ENCODE results near the gene CBX1.

Gene CBX1

GRCh38 chr17:48030531-48030930 is 70.7 kb downstream of the CBX1 start:
- Histone ChIP-seq H3K27me3 (peaks cover 98% of the 10 kb centered on the region), H3K4me3 (ENCODE audit: low read depth in 1 of 2, low read length in 1 of 2) (no peak overlapping the region), H3K4me1 (ENCODE audit: control insufficient read depth in 1 of 2, insufficient read depth in 1 of 2, low read depth in 1 of 2, low read length in 1 of 2) (peaks cover 8 to 10% of the 10 kb centered on the region in 2 experiments), H3K9me3 (no peaks in the 10 kb centered on the region), H3K36me3 (no peaks in the 10 kb centered on the region), H3K27ac (no peak overlapping the region)
- TF ChIP-seq CTCF (IDR thresholded peaks at IDR 0.05), result no peak

GRCh38 chr17:48028736-48029135 is 72.5 kb downstream of the CBX1 start:
- H3K36me3 ChIP-seq, result no peaks in the 10 kb centered on the region
- H3K4me1 ChIP-seq (ENCODE audit: control insufficient read depth in 1 of 2, insufficient read depth in 1 of 2, low read depth in 1 of 2, low read length in 1 of 2), result peaks cover 24 to 27% of the 10 kb centered on the region in 2 experiments
- peaks cover 94% of the 10 kb centered on the region for H3K27me3 ChIP-seq
- no peak overlapping the region for H3K27ac ChIP-seq
- TF ChIP-seq CTCF (IDR thresholded peaks at IDR 0.05), result no peak
- no peaks in the 10 kb centered on the region for H3K9me3 ChIP-seq
- no peak overlapping the region for H3K4me3 ChIP-seq (ENCODE audit: low read depth in 1 of 2, low read length in 1 of 2)

- no peak for TF ChIP-seq CTCF (IDR thresholded peaks at IDR 0.05)
- Histone ChIP-seq H3K4me3 (ENCODE audit: low read depth in 1 of 2, low read length in 1 of 2) (no peak overlapping the region), H3K4me1 (ENCODE audit: control insufficient read depth in 1 of 2, insufficient read depth in 1 of 2, low read depth in 1 of 2, low read length in 1 of 2) (peaks cover 29 to 39% of the 10 kb centered on the region in 2 experiments), H3K9me3 (no peaks in the 10 kb centered on the region), H3K27me3 (peaks cover 94% of the 10 kb centered on the region), H3K36me3 (no peaks in the 10 kb centered on the region), H3K27ac (no peak overlapping the region)
Measured at GRCh38 chr17:48027322-48027981, 73.8 kb downstream of the CBX1 start.

- H3K4me1 ChIP-seq (ENCODE audit: control insufficient read depth in 1 of 2, insufficient read depth in 1 of 2, low read depth in 1 of 2, low read length in 1 of 2), result peaks cover 36 to 47% of the 10 kb centered on the region in 2 experiments
- H3K27me3 ChIP-seq, result peaks cover 92% of the 10 kb centered on the region
- H3K27ac ChIP-seq, result no peak overlapping the region
- TF ChIP-seq CTCF (IDR thresholded peaks at IDR 0.05), result peak; percentile 63
- H3K9me3 ChIP-seq, result no peaks in the 10 kb centered on the region
- no peak overlapping the region for H3K4me3 ChIP-seq (ENCODE audit: low read depth in 1 of 2, low read length in 1 of 2)
- H3K36me3 ChIP-seq, result no peaks in the 10 kb centered on the region
Measured at GRCh38 chr17:48026502-48027321, 74.6 kb downstream of the CBX1 start.

- Histone ChIP-seq H3K27me3 (peaks cover 85% of the 10 kb centered on the region), H3K4me3 (ENCODE audit: low read depth in 1 of 2, low read length in 1 of 2) (peak overlapping the region in 1 of 2 experiments; percentile 74), H3K9me3 (no peaks in the 10 kb centered on the region), H3K4me1 (ENCODE audit: control insufficient read depth in 1 of 2, insufficient read depth in 1 of 2, low read depth in 1 of 2, low read length in 1 of 2) (peaks cover 43 to 54% of the 10 kb centered on the region in 2 experiments), H3K36me3 (no peaks in the 10 kb centered on the region), H3K27ac (no peak overlapping the region)
- TF ChIP-seq CTCF (IDR thresholded peaks at IDR 0.05), result no peak
Measured at GRCh38 chr17:48025904-48026501, 75.3 kb downstream of the CBX1 start.
